Caco-2 (cell line): ENCODE measurements around the gene CSF3R. TPM values are rescaled to one million over a fixed set of nuclear protein-coding genes. Genes with fewer than 3 reads are reported as not detected.

Experiments used
- BruUV-seq: library from RNA; stranded (reverse); fragments of 400-500 nt; replicated peaks from 2 replicates; lab custom pipeline; 2021; lab: Mats Ljungman, UMichigan
- CTCF ChIA-PET: fragments of 300-600 bp; sonication (Branson Sonifier 250); formaldehyde crosslinking; loops from one replicate; lab custom pipeline; 2022; ENCODE audit warnings: antibody characterized with exemption; lab: Charles Lee
- POLR2A ChIA-PET: fragments of 300-600 bp; sonication (Branson Sonifier 250); formaldehyde crosslinking; loops from one replicate; lab custom pipeline; 2022; ENCODE audit warnings: antibody characterized with exemption; lab: Charles Lee
- DNase-seq, 2 experiments: peaks; one replicate each; pipeline versions ENCODE4 v3.0.0 to v3.0.0-alpha.2; 2020 to 2022
- H3K27me3 ChIP-seq: replicated peaks from 2 replicates; pipeline ENCODE4 v1.6.0; 2011; ENCODE audit warnings: low read length; ENCODE audit not compliant: control insufficient read depth, insufficient read depth
- H3K36me3 ChIP-seq: 2 replicates; pipeline ENCODE4 v1.5.1; 2011; ENCODE audit warnings: low read length; ENCODE audit not compliant: control insufficient read depth, insufficient read depth
- H3K4me1 ChIP-seq: fragments of 250-450 bp; sonication (Bioruptor Pico); 2 replicates; pipeline ENCODE4 v1.5.1; 2020; ENCODE audit warnings: mild to moderate bottlenecking
- H3K4me3 ChIP-seq: 2 replicates; pipeline ENCODE4 v1.5.1; 2011; ENCODE audit warnings: low read depth, mild to moderate bottlenecking, control low read depth, low read length
- H3K9me3 ChIP-seq: fragments of 250-450 bp; sonication (Bioruptor Pico); 2 replicates; pipeline ENCODE4 v1.5.1; 2020; ENCODE audit warnings: mild to moderate bottlenecking, moderate library complexity
- H3K27ac Mint-ChIP-seq: one replicate; pipeline ENCODE4 v1.8.0; 2022; ENCODE audit warnings: mixed read lengths; ENCODE audit not compliant: unreplicated experiment
- H3K27me3 Mint-ChIP-seq: one replicate; pipeline ENCODE4 v1.8.0; 2022; ENCODE audit warnings: mixed read lengths; ENCODE audit not compliant: insufficient read depth, unreplicated experiment
- H3K36me3 Mint-ChIP-seq: one replicate; pipeline ENCODE4 v1.8.0; 2022; ENCODE audit warnings: mild to moderate bottlenecking, mixed read lengths; ENCODE audit not compliant: insufficient read depth, unreplicated experiment
- H3K4me1 Mint-ChIP-seq: one replicate; pipeline ENCODE4 v1.8.0; 2022; ENCODE audit warnings: low read depth, mixed read lengths; ENCODE audit not compliant: unreplicated experiment
- H3K4me3 Mint-ChIP-seq: one replicate; pipeline ENCODE4 v1.8.0; 2022; ENCODE audit warnings: mild to moderate bottlenecking, moderate library complexity, mixed read lengths; ENCODE audit not compliant: unreplicated experiment
- H3K9me3 Mint-ChIP-seq: one replicate; pipeline ENCODE4 v1.8.0; 2022; ENCODE audit warnings: mixed read lengths; ENCODE audit not compliant: unreplicated experiment
- CTCF ChIP-seq, 2 experiments: fragments of 200-600 bp in 1 of 2; IDR thresholded peaks; 1 replicate in 1 of 2; 2 replicates in 1 of 2; pipeline versions ENCODE4 v1.5.1 to v1.8.0; 2011 to 2022; ENCODE audit warnings: antibody characterized with exemption in 1 of 2, control low read depth in 1 of 2, inconsistent platforms in 1 of 2, low read depth in 1 of 2, low read length in 1 of 2, mild to moderate bottlenecking in 1 of 2, moderate library complexity in 1 of 2; ENCODE audit not compliant: insufficient read depth in 1 of 2, severe bottlenecking in 1 of 2, unreplicated experiment in 1 of 2
- intact Hi-C: fragments of 100-400 bp; cut with micrococcal nuclease; formaldehyde crosslinking; loops from one replicate; pipeline ENCODE4 v1.10.0; 2022; ENCODE audit not compliant: unreplicated experiment
- total RNA-seq: library from RNA; stranded (reverse); gene quantifications from 2 replicates; pipeline ENCODE4 v1.2.3, GENCODE V29; 2022

CSF3R gene
- total RNA-seq, 1 experiment from 2014 or later = 1.4 TPM

GRCh38 chr1:36458910-36459309 lies 23.8 kb downstream of the CSF3R start:
- no TSS peak for BruUV-seq
- Histone ChIP-seq H3K4me1 (no peaks in the 10 kb centered on the region), H3K27me3 (no peaks in the 10 kb centered on the region), H3K4me3 (no peak overlapping the region), H3K9me3 (no peaks in the 10 kb centered on the region), H3K36me3 (no peaks in the 10 kb centered on the region)
- Mint-ChIP-seq H3K9me3 (no peaks in the 10 kb centered on the region), H3K27me3 (no peaks in the 10 kb centered on the region), H3K27ac (no peak overlapping the region), H3K36me3 (peaks cover 29% of the 10 kb centered on the region), H3K4me3 (no peak overlapping the region), H3K4me1 (no peaks in the 10 kb centered on the region)
- ChIA-PET CTCF (no interaction called here), POLR2A (no interaction called here)
- no peak for TF ChIP-seq CTCF (IDR thresholded peaks at IDR 0.05; ENCODE audit: insufficient read depth in 1 of 2, low read depth in 1 of 2, low read length in 1 of 2, severe bottlenecking in 1 of 2, unreplicated experiment in 1 of 2)
- intact Hi-C loops = no loop called here
- DNase-seq = no peak

DNA sequence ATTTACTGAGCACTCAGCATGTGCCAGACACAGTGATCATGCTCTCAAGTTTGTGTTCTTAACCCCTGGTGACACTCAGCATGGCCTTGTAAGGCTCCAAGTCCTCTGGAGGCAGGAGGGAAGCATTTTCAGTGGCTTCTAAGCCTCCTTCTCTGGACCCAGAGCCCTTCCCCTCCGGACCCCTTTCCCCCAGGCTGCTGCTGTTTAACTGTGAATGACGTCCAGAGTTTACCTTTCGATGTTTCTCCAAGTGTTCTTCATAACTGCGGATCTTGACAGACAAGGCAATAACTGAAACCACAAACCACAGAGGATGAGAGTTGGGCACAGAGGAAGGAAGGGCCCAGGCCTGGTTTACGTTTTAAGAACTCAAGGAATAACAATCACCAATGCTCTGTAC lies 25.0 kb downstream of the CSF3R start:
- Histone ChIP-seq H3K4me3 (no peak overlapping the region), H3K4me1 (no peaks in the 10 kb centered on the region), H3K9me3 (no peaks in the 10 kb centered on the region), H3K27me3 (no peaks in the 10 kb centered on the region), H3K36me3 (no peaks in the 10 kb centered on the region)
- TF ChIP-seq CTCF (IDR thresholded peaks at IDR 0.05; ENCODE audit: insufficient read depth in 1 of 2, low read depth in 1 of 2, low read length in 1 of 2, severe bottlenecking in 1 of 2, unreplicated experiment in 1 of 2) = no peak
- intact Hi-C loops = no loop called here
- ChIA-PET POLR2A (interaction anchor here (0.6 kb wide), 1 partner anchor 370 kb away, joined by 13 read pairs; no protein-coding TSS in a partner anchor), CTCF (no interaction called here)
- Mint-ChIP-seq H3K4me1 (no peaks in the 10 kb centered on the region), H3K27ac (no peak overlapping the region), H3K27me3 (no peaks in the 10 kb centered on the region), H3K9me3 (no peaks in the 10 kb centered on the region), H3K36me3 (peaks cover 26% of the 10 kb centered on the region), H3K4me3 (no peak overlapping the region)
- BruUV-seq = no TSS peak
- no peak for DNase-seq

- no peaks in the 10 kb centered on the region for H3K9me3 ChIP-seq
- intact Hi-C loops = no loop called here
- BruUV-seq = no TSS peak
- ChIA-PET CTCF (no interaction called here), POLR2A (interaction anchor here (0.5 kb wide), 1 partner anchor 106 kb away, joined by 3 read pairs; no protein-coding TSS in a partner anchor)
- DNase-seq = no peak
- Mint-ChIP-seq H3K36me3 (peaks cover 30% of the 10 kb centered on the region), H3K9me3 (no peaks in the 10 kb centered on the region), H3K4me1 (no peaks in the 10 kb centered on the region), H3K4me3 (no peak overlapping the region), H3K27me3 (no peaks in the 10 kb centered on the region), H3K27ac (no peak overlapping the region)
- no peak overlapping the region for H3K4me3 ChIP-seq
- no peak for TF ChIP-seq CTCF (IDR thresholded peaks at IDR 0.05; ENCODE audit: insufficient read depth in 1 of 2, low read depth in 1 of 2, low read length in 1 of 2, severe bottlenecking in 1 of 2, unreplicated experiment in 1 of 2)
- H3K27me3 ChIP-seq = no peaks in the 10 kb centered on the region
- no peaks in the 10 kb centered on the region for H3K4me1 ChIP-seq
- no peaks in the 10 kb centered on the region for H3K36me3 ChIP-seq
Observed at GRCh38 chr1:36456391-36456928, 26.3 kb downstream of the CSF3R start.
